Measurements from ENCODE around the gene CACNA1B.

Gene CACNA1B

DNA sequence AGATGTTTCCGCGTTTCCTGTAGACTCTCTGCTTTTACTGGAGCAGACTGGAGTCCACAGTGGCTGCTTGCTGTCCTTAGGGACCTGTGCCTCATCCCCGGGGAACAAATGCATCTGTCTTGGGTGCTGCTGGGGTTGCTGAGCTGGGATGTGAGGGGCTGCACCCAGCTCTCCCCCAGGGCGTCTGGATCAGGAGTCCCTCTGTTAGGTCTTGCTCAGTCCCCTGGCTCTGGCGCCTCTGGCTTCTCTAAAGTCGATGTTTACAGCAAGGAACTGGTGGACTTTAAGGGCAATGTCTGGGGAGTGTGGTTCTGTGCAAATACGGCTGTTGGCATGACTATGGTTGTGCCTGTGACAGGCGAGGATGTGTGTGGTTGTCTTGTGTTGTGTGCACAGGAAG is 91.4 kb downstream of the CACNA1B start:
- DNase-seq = no peak

DNA sequence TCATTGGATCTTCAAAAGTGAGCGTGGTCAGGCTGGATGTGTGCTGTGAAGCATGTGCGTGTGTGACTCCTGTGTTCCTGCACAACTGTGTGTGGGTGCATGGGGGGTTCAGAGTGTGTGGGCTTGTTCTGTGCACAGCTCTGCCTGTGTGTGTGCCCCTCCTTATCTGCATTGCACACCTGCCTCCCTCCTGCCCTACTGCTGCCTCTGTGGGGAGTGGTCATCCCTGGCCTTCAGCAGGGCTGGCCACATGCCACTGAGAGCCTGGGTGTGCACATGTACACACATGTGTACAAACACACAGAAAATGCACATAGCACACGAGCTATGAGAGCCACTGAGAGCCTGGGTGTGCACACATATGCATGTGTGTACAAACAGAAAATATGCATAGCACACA is 92.1 kb downstream of the CACNA1B start:
- DNase-seq = no peak

GRCh38 chr9:137970098-137970497 is 92.5 kb downstream of the CACNA1B start:
- DNase-seq = no peak

DNA sequence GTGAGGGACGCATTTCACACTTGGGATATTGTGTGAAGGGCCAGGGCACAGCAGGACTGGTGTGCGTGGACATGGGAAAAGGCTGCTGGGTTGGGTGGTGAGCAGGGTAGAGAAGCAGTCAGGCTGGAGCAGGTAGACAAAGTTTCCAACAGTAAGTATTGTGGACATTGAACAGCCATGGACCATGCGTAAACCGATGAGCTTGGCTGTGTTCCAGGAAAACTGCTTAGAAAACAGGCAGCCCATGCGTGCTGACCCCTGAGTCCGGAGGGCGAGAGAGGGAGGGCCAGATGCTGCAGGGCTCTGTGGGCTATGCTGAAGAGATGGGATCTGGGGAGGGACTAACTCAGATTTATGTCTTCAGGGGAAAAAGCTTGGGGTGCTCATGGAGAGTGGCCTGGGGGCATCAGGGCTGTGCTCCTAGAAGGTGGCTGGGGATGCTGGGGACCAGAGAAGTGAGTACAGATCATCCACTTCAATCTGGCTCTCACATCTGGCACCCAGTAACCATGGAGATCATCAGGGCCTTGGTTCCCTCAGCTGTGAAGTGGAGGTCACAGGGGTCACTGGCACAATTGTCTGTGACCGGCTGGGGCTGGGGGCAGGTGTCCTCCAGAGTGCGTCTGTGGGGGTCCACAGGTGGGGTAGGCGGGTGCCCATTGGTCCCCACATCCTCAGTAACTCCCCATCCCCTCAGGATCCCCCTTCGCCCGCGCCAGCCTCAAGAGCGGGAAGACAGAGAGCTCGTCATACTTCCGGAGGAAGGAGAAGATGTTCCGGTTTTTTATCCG is 93.3 kb downstream of the CACNA1B start:
- DNase-seq = no peak

GRCh38 chr9:137971477-137972138 is 94.0 kb downstream of the CACNA1B start:
- no peak for DNase-seq

DNA sequence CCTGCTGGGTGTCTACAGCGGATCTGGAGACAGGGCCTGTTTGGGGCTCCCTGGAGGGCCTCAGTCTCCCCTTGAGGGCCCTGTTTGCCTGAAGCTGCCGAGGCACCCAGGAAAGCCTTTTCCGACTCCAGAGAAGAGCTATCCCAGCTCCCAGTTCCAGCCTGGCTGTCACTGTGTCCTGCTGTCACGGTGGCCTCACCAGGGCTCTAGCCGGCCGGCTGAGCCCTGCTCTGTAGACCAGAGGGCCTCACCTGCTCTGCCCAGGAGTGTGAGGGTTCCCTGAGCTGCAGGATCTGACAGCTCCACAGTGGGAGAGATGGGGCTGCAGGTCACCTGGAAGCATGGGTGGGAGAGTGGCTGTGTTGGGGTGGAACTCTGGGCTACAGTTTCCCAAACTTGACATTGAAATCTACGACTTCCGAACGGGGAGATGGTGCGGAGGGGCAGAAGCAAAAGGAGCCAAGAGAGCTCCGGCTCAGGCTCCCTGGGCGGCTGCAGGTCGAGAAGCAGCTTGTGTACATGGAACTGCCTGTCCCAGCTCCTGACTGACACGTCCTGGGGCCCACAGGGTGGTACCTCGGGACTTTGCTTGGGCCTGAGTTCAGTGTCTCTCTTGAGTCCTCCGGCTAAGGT is 94.9 kb downstream of the CACNA1B start:
- no peak for DNase-seq

DNA sequence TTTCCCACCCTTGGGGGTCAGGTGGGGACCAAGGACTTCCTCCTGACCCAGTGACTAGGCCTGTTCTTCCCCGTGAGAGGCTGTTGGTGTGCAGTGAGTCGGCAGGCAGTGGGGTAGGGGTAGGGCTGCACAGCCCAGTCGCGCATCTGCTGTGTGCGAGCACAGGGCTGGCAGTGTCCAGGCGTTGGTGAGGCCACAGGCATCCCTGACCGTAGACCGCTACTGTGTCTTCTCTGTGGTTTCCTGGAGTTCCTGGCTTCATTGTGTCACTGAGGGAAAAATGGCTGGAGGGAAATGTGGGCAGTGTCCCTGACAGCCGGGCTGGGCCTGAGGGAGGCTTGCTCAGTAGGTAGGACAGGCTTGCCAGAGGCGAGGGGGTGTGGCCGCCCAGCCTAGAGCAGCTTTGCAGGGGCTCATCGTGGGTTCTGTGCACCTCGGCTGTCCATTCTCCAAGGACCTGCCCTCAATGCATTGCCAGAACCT is 95.4 kb downstream of the CACNA1B start:
- no peak for DNase-seq

- no peak for DNase-seq
Observed at GRCh38 chr9:137973829-137974416, 96.3 kb downstream of the CACNA1B start.

DNA sequence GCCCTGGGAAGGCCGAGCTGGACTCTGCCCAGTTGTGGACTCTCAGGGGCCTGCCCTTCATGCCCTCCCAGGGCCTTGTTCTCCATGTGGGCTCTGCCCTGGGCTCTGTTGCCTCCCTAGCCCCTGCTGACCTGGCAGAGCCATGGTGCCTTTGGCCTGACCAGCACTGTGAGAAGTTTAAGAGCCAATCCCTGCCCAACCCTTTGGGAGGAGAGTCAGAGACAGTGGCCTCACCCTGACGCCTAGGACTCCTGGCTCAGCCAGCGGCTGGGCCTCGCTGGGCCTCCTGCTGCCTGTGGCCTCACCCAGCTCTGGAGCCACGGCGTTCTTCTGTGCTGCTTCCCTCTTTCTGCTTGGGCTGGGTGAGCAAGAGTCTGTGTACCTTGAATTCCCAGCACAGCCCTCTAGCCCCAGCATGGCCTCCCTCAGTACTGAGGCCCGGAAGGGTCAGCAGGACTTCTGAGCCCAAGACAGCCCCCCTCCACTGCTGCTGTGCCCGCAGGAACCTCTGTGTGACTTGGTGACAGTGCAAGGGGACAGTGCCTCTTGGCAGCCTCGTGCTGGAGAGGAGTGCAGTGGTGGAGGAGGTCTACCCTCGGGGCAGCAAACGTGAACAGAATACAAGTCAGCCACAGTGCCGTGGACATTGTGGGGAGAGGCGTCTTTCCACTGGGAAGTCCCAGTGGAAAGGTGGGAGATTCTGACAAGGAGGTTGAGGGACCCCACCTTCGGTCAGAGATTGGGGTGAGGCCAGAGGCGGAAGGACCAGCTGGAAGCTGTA is 97.4 kb downstream of the CACNA1B start:
- no peak for DNase-seq

DNA sequence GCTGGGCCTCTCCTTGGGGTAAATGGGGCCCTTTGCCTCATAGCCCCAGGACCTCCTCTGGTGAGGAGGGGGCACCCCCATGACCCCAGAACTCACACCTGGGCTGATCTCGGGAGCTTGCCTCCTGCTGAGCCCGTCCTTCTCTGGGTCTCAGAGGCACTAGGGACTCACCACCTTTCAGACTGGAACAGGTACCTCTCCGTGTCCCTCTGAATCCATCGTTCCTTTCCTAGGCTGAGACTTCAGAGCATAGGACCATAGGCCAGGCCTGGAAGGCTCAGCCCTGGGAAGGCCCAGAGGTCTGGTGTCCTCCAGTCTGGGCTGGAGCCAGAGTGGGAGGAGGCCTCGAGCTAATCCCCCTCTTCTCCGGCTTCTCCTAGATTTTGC is 97.9 kb downstream of the CACNA1B start:
- no peak for DNase-seq

GRCh38 chr9:137975936-137976565 is 98.5 kb downstream of the CACNA1B start:
- DNase-seq = no peak

- no peak for DNase-seq
Observed at GRCh38 chr9:137977571-137978261, 100.1 kb downstream of the CACNA1B start.

- DNase-seq = no peak
Observed at GRCh38 chr9:137978262-137978714, 100.7 kb downstream of the CACNA1B start.

DNA sequence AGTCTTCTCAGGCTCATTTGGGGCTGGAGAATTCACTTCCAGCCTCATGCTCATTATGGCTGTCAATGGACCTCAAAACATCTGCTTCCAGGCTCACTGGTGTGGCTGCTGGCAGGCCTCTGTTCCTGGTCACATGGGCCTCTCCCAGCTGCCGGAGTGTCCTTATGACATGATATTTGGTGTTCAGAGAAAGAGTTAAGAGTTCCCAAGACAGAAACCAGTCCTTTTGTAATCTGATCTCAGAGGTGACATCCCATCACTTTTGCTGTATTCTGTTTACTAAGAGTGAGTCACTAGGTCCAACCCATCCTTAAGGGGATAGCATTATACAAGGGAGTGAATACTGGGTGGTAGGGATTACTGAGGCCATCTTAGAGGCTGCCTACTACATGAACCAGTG is 104.6 kb downstream of the CACNA1B start:
- DNase-seq = no peak

- no peak for DNase-seq
Observed at GRCh38 chr9:137984005-137984404, 106.4 kb downstream of the CACNA1B start.

GRCh38 chr9:137984520-137985257 is 107.1 kb downstream of the CACNA1B start:
- DNase-seq = no peak

- DNase-seq = no peak
Observed at GRCh38 chr9:137985637-137986071, 108.1 kb downstream of the CACNA1B start.

DNA sequence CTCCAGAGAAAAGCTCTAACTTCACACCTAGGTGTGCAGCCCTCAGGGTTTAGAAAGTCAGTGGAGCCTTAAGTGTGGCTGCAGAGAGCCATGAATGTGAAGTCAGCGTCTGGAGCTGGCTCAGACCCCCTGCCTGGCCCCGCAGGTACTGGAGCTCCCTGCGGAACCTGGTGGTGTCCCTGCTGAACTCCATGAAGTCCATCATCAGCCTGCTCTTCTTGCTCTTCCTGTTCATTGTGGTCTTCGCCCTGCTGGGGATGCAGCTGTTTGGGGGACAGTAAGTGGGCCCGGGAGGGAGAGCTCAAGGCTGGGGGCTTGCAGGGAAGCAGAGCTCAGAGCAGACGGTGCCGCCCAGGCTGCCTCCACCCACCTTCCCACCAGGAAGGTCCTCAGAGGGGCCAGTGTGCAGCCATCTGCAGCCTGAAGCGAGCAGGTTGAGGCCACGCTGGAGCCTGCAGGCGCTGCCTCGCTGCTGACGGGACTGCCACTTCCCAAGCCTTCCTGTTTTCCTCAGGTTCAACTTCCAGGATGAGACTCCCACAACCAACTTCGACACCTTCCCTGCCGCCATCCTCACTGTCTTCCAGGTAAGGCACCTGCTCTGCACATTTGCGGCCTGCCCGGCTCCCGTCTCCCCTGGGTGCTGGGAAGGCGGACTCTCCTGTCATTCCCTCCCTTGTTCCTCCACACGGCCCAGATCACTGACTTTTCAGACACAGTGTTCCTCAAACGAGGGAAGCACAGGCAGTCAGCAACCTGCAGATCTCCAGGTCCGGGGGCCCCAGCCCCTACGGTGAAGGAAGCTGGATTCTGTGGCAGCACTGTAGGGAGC is 108.9 kb downstream of the CACNA1B start:
- no peak for DNase-seq

GRCh38 chr9:137987244-137988030 is 109.9 kb downstream of the CACNA1B start:
- no peak for DNase-seq

Data from CD4-positive, alpha-beta T cell treated with Interleukin-15 for 1 hour (primary cell).